HG03442 (cell line): ENCODE data around the gene ANKUB1.
"Not testable (repeated sequence)": the region's sequence is repeated elsewhere in the genome, so short reads cannot be mapped to it uniquely, and the experiment has no call there.

Experiments used
- ATAC-seq: cut with Tn5 transposase; IDR thresholded peaks from one replicate; pipeline ENCODE4 v1.9.1; 2021; ENCODE audit warnings: mild to moderate bottlenecking, moderate library complexity; ENCODE audit not compliant: unreplicated experiment

Gene ANKUB1

GRCh38 chr3:149792452-149793270 lies at the start of gene ANKUB1:
Gene ANKUB1 (minus strand): TSS chr3:149792554. CDS start chr3:149792366, 188 bp downstream.
- ATAC-seq, result no peak

- no peak for ATAC-seq
Observed at GRCh38 chr3:149839896-149840295, 47.5 kb upstream of the ANKUB1 start.

- not testable (repeated sequence) for ATAC-seq
Observed at GRCh38 chr3:149839469-149839868, 47.1 kb upstream of the ANKUB1 start.

DNA sequence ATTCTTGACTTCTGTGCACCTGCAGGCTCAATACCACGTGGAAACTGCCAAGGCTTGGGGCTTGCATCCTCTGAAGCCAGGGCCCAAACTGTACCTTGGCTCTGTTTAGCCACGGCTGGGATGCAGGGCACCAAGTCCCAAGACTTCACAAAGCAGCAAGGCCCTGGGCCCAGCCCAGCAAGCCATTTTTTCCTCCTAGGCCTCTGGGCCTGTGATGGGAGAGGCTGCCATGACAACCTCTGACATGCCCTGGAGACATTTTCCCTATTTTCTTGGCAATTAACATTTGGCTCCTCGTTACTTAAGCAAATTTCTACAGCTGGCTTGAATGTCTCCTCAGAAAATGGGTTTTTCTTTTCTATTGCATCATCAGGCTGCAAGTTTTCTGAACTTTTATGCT lies 46.1 kb upstream of the ANKUB1 start:
- ATAC-seq, result not testable (repeated sequence)

DNA sequence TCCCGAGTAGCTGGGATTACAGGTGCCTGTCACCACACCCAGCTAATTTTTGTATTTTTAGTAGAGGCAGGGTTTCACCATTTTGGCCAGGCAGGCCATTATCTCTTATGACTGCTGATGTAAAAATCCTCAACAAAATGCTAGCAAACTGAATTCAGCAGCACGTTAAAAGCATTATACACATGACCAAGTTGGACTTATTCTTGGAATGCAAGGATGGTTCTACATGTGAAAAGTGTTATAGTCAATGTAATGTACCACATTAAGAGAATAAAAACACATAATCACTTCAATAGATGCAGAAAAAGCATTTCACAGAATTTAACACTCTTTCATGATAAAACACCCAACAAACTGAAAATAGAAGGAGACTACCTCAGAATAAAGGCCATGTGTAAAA lies 40.9 kb upstream of the ANKUB1 start:
- no peak for ATAC-seq

DNA sequence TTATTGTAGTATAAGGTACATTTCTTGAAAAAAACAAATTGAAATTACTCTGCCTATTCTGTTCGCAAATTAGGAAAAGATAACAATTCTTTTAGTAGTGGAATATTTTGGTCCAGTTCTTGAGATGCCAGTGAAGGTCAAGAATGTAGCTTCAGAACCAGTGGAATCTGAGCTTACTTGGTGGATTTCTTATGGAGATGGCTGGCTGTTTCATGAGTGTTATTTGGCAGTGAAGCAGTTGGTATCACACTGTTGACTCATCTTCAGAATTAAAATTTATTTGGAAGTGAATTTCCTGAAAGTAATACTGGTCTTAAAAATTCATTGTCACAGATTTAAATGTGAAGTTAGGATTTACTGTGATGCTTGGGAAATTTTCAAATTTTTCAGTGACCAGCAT lies 39.7 kb upstream of the ANKUB1 start:
- ATAC-seq, result no peak

DNA sequence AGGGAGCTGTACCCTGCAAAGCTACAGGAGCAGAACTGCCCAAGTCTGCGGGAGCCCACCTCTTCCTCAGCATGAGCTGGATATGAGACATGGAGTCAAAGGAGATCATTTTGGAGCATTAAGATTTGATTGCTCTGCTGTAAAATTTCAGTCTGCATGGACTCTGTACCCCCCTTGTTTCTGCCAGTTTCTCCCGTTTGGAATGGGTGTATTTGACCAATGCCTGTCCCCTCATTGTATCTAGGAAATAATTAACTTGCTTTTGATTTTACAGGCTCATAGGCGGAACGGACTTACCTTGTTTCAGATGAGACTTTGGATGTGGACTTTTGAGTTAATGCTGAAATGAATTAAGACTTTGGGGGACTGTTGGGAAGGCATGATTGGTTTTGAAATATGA lies 39.0 kb upstream of the ANKUB1 start:
- no peak for ATAC-seq

DNA sequence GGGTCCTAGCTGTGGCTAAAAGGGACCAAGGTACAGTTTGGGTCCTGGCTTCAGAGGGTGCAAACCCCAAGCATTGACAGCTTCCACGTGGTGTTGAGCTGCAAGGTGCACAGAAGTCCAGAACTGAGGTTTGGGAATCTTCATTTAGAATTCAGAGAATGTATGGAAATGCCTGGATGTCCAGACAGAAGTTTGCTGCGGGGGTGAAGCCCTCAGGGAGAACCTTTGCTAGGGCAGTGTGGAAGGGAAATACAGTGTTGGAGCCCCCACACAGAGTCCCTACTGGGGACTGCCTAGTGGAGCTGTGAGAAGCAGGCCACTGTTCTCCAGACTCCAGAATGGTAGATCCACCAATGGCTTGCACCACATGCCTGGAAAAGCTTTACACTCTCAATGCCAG lies 38.5 kb upstream of the ANKUB1 start:
- no peak for ATAC-seq

- not testable (repeated sequence) for ATAC-seq
Observed at GRCh38 chr3:149829631-149830030, 37.3 kb upstream of the ANKUB1 start.

- no peak for ATAC-seq
Observed at GRCh38 chr3:149828390-149828789, 36.0 kb upstream of the ANKUB1 start.

GRCh38 chr3:149826636-149827035 lies 34.3 kb upstream of the ANKUB1 start:
- ATAC-seq, result no peak

DNA sequence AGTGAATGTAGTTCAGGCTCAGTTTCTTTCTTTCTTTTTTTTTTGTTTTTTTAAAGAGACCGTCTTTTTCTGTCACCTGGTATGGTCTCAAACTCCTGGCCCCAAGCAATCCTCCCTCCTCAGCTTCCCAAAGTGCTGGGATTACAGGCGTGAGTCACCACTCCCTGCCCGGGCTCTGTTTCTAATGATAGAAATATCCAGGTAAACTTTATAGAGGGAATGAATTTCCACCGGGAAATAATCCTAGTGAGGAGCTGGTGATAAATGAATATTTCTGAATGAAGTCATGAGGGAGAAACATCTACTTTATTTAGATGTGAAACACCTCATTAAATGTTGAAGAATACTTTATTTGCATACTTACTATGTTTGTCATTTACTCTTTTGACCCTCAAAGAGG lies 27.8 kb upstream of the ANKUB1 start:
- ATAC-seq, result no peak

DNA sequence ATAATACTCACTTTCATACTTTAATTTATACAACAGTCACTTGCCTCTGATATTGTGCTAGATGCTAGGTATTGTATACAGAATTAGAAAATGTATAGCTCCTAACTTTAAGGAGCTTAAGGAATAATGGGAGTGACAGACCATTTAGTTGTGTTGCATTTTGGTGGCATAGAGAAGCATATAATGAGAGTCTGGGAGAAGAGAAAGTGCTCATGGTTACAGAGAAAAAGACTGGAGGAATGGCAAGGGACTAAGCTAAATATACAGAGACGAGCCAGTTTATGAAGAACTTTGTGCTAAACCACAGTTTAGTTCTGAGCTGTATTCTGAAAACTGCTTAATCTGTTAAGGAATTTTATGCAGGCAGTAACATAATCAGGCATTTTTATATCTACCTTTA lies 27.1 kb upstream of the ANKUB1 start:
- ATAC-seq, result no peak

DNA sequence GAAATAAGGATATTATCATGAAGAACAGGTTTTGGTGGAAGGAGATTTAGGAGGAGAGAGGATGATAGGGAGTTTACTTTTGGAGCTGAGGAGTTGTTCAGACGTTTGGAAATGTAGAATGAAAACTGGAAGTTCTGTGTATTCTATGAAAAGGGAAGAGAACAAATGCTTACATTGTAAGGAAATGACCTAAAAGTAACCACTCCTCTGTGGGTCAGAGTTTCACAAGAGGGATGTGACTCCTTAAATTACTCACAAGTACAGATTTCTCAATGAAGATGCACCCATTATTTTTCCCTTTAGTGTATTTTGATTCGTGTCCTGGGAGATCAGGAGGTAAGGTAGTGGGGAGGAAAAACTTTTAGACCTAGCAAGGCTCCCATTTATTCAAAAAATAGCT lies 24.6 kb upstream of the ANKUB1 start:
- ATAC-seq, result no peak

DNA sequence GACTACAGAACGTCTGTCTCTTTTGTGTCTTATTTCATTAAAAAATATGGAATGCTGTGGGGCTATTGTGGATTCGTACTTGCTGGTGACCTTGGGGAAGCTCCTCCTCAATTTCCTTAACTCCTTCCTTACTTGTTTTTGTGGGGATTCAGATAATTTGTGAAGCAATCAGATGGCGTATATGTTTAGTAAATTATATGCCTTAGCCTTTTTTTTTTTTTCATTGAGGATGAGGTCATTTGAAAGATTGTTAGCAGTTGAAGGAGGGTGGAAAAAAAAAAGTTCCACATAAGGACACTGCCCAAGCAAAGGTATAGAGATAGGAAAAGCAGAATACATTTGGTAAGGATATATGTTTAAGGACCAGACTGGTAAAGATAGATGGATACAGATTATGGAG lies 24.0 kb upstream of the ANKUB1 start:
- ATAC-seq, result no peak

GRCh38 chr3:149815728-149816127 lies 23.4 kb upstream of the ANKUB1 start:
- no peak for ATAC-seq

DNA sequence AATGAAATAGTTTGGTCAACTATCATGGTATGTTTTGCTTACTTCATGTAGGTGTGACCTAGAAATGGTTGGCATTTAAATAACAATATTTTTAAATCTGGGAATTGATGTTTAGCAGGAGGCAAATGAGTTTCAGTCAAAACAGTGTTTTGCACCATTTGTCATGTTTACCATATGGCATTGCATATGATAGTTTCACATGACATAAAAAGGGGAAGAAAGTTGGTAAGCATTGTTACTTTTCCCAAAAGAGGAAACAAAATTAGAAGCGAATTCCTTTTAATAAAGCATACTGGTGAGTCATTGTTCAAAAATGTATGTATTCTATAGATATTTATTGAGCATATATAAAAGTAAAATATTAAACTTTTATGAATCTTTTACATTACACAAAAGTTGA lies 23.0 kb upstream of the ANKUB1 start:
- no peak for ATAC-seq

DNA sequence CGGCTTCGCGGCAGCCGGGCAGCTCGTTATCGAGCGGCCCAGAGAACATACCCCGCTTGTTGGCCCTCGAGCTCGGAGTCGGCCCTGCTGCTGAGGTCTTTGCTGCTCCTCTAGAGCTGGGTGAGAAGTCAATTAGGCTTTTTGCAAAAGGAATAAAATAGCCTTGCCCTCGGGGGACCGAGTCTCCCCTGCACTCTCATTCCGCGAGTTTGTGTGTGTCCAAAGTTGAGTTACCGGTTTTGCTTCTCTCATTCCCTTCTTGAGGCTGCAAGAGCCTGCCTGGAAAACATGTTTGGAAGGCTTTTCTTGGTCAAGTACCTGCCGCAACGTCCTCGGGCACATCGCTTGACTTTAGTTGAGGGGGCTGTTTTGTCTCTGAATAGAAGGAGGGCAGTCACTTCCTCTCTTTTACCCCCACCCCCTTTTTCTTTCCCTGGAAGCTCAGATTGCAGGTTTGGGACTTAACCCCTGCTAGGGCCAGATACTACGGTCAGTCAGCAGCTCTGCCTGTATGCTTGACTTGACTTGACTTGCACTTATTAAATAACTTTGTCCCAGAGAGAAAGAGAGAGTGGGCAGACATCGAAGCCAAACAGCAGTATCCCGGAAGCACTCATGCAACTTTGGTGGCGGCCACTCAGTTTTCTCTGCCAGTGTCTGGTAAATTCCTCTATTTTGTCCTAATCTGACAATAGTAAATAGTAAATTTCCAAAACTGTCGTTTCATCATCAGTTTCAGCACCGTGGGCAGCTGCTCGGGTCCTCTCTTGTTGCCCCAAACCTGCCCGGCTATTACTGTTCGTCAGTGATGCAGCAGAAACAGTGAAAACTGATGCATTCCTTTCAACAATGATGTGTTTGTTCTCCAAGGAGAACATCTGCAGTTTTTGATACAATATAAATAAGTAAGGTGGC lies 21.3 kb upstream of the ANKUB1 start:
- peak; percentile 14 for ATAC-seq

GRCh38 chr3:149812606-149813366 lies 20.4 kb upstream of the ANKUB1 start, which contains the start of gene RNF13:
Gene RNF13 (plus strand): TSS chr3:149813215. CDS start chr3:149846027, 32,812 bp downstream.
- ATAC-seq, result peak; percentile 89

DNA sequence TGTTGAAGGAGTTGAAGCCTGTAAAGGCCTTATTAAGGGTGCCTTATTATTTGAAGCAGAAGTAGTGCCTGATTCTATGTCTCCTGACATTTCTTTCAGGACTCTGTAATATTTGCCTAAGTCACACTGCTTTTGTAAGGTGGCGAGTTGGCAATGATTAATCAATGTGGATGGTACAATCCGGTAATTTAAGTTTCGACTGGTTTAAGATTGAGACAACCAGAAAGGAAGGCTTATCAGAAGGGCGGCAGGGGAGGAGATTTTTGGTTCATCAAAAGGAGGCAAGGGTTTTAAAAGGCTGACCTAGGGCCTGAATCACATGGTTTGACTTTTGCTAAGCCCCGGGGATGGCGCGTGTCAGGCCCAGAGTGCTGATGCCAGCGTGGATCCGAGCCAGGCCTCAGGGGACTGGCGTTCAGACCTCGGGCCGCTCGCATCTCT lies 19.8 kb upstream of the ANKUB1 start:
- no peak for ATAC-seq

DNA sequence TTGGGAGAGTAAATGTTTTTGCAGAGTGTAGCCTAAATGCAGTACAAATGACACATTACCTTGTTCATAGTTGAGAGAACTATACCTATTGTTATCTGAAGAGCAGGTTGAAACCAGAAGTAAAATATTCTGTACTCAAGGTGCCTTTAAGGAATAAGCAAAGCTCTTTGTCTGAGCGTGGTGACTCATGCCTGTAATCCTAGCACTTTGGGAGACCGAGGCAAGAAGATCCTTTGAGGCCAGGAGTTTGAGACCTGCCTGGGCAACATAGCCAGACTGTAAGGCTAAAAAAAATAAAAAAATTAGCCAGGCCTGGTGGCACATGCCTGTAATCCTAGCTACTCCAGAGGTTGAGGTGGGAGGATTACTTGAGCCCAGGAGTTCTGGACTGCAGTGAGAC lies 18.5 kb upstream of the ANKUB1 start:
- ATAC-seq, result no peak
